ENCODE data around the gene NDUFB10.

The NDUFB10 gene

DNA sequence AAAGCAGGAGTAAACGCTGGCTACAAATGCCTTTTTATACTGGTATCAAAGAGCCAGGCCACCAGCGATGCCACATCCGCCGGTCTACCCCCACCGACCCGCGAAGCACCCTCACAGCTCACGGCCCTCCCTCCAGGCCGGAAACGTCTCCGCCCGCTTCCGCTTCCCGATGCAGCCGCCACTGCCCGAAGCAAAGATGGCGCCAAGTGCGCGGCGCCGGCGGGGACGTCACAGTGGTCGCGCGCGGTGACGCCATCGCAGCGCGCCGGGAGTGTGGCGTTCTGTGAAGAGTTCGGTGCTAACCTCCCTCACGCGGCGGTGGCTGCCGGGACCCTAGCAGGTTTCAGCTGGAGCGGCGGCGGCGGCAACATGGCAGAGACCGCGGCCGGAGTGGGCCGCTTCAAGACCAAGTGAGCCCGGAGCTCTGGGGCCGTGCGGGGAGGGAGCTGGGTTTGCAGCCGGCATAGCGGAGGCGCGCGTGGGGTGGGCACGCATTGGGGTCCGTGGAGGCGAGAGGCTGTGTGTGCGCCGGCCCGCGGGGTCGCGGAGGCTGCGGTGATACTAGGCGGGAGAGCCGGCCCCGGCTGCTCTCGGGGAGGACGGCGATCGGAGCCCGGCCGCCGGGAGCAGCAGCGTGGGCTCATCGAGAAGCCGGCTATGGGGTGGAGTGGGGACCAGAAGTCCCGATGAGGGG lies 12.6 kb downstream of the NDUFB10 start, which contains the start of gene TBL3:
Gene TBL3 (plus strand): TSS at position 258 of the 694 bp plus-strand sequence. CDS start 112 bp downstream, at position 370.
- DNase-seq (ENCODE audit: low read depth in 3 of 3) = peak; percentile 91 to 93 (median 92)

DNA sequence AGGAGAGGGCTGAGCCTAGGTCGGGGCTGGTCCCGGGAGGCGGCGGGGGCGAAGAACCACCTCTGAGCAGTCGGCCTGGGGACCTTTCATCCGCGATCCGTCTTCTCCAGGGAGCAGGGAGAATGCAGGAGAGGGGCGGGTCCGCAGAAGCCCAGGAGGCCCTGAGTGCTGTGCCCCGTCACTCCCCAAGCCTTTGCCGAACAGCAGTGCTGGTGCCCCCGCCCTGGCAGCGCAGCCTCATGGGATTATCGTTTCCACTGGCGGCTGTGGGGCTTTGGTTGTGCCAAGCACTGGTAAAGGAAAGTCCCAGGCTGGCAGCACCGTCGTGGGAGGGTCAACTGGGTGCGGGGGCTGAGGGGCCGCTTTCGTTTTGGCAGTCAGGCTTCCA lies 13.1 kb downstream of the NDUFB10 start:
- no peak for DNase-seq (ENCODE audit: low read depth in 3 of 3)

DNA sequence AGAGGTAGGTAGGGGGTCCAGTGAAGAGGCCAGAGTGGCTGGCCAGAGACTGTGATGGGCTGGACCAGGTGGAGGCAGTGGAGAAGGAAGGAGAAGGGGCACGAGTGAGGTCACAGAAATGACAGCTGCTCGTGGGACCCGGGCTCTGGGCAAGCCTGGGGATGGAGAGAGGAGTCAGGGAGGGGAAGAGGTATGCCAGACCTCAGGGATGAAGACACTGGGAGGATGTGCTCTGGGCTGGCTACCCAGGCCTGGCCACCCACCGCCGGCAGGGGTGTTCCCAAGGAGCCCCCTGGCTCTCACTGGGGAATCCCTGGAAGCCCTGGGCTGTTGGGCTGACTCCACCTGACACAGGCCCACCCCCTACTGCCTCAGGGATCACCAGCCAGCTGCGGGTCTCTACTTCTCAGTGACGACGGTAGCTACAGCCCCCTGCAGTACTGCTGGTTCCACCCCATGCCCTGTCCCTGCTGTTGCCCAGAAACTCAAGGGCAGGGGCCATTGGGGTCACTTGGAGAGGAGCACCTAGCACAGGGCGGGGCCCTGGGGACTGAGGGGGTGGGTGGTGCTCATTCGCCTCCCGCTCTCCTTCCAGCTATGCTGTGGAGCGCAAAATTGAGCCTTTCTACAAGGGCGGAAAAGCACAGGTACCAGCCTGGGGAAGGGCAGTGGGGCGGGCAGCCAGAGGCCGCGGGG lies 14.3 kb downstream of the NDUFB10 start:
- DNase-seq (ENCODE audit: low read depth in 3 of 3) = no peak

DNA sequence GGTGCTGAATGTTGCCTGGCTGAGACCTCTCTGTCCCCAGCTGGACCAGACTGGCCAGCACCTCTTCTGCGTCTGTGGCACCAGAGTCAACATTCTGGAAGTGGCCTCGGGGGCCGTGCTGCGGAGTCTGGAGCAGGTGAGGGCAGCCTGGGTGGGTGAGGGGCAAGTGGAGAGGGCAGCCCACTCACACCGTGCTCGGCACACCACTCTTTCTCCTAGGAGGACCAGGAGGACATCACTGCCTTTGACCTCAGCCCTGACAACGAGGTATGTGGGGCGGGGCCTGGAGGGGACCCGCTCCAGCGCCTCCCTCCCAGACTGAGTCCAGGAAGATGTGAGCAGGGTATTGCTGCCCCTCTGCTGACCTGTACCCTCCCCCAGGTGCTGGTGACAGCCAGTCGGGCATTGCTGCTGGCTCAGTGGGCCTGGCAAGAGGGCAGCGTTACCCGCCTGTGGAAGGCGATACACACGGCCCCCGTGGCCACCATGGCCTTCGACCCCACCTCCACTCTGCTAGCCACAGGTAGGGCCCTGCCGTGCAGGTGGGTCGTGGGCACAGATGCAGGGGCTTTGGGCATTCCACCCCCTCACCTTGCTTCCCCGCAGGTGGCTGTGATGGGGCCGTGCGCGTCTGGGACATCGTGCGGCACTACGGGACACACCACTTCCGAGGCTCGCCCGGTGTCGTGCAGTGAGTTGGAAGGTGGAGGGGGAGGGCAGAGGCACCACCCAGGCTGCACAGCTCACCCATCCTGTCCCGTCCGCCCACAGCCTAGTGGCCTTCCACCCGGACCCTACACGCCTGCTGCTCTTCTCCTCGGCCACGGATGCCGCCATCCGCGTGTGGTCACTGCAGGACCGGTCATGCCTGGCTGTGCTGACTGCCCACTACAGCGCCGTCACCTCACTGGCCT lies 15.1 kb downstream of the NDUFB10 start:
- no peak for DNase-seq (ENCODE audit: low read depth in 3 of 3)

DNA sequence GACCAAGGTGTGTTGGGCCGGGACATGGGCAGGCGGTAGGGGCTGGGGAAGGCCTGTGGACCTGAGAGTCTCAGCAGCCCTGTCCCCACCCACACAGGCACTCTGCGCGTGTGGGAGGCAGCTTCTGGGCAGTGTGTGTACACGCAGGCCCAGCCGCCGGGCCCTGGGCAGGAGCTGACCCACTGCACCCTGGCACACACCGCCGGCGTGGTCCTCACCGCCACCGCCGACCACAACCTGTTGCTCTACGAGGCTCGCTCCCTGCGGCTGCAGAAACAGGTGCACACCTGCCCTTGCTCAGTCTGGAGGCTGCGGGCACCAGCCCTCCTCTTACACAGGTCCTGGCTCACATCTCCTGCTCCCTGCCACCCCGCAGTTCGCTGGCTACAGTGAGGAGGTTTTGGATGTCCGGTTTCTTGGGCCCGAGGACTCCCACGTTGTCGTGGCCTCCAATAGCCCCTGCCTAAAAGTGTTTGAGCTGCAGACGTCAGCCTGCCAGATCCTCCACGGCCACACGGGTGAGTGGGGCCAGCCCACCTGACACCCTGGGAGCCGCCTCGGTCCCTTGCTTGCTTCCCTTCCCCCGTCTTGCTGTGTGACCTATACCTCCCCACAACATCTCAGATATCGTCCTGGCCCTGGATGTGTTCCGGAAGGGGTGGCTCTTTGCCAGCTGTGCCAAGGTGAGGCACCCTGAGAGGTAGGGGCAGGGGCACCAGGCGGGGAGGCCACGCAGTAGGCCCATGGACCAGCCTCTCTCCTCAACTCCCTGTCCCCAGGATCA lies 16.3 kb downstream of the NDUFB10 start:
- no peak for DNase-seq (ENCODE audit: low read depth in 3 of 3)

DNA sequence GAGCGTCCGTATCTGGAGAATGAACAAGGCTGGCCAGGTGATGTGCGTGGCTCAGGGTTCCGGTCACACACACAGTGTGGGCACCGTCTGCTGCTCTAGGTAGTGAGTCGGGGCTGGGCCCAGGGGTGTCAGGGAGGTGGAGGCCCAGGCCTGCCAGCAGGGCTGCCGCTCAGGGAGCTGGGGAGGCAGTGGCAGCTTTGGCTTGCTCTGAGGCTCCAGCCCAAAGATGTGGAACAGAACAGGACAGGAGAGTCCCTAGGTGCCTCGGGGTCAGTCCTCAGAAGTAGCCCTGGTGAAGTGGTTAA lies 16.8 kb downstream of the NDUFB10 start:
- DNase-seq (ENCODE audit: low read depth in 3 of 3) = no peak

DNA sequence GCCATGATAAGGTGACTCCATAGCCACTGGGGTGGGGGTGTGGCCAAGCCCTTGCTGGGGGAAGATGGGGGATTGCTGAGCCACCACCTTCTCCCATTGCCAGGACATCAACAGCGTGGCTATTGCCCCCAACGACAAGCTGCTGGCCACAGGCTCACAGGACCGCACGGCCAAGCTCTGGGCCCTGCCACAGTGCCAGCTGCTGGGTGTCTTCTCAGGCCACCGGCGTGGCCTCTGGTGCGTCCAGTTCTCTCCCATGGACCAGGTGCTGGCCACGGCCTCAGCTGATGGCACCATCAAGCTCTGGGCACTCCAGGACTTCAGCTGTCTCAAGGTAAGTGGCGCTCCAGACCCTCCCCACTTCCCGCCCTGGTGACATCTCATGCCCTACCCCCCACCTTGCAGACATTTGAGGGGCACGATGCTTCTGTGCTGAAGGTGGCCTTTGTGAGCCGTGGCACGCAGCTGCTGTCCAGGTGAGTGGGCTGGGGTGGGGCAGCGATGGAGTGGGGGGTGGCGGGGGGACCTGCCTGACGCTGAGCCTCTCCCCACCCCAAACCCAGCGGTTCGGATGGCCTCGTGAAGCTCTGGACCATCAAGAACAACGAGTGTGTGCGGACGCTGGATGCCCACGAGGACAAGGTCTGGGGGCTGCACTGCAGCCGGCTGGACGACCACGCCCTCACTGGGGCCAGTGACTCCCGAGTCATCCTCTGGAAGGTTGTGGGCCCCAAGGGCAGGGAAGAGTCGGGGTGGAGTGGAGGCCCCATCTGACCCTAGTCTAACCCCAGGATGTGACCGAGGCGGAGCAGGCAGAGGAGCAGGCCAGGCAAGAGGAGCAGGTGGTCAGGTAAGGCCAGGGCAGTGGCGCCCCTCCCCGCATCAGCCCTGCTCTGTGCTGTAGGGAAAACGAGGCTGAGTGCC lies 17.9 kb downstream of the NDUFB10 start:
- no peak for DNase-seq (ENCODE audit: low read depth in 3 of 3)

DNA sequence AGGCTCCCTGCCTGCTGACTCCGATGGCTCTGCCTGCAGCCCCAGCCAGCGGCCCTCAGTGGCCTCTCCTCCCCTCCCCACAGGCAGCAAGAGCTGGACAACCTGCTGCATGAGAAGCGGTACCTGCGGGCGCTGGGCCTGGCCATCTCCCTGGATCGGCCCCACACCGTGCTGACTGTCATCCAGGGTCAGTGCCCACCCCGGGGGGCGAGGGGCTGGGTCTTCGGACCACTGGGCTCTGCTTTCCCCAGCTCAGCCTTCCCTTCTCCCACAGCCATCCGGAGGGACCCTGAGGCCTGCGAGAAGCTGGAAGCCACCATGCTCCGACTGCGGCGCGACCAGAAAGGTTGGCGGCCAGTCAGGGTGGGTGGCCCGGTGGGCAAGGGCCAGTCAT lies 18.5 kb downstream of the NDUFB10 start:
- DNase-seq (ENCODE audit: low read depth in 3 of 3) = no peak

DNA sequence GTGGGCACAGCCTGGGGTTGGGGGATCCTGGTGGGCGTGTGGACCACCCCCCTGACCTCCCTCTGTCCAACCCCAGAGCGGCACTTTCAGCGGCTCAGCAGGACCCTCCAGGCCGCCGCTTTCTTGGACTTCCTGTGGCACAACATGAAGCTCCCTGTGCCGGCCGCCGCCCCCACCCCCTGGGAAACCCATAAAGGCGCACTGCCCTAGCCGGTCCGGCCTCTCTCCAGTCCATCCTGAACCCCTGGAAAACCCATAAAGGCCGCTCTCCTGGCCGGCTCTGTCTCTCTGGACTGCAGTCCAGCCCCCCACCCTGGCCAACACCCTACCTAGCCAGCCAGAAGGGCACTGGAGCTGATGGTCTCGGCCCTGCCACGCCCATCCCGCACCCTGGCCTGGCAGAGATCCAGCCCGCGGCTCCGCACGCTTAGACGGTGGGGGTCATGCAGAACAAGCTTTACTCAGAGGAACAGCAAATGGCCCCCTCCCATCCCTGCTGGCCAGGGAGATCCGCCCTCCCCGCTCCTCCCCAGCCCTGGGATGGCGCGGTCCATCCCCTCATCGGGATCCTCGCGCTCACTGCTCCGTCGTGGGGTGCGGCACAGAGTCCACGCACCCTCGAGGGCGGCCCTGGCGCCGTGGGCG lies 19.3 kb downstream of the NDUFB10 start:
- DNase-seq (ENCODE audit: low read depth in 3 of 3) = no peak

DNA sequence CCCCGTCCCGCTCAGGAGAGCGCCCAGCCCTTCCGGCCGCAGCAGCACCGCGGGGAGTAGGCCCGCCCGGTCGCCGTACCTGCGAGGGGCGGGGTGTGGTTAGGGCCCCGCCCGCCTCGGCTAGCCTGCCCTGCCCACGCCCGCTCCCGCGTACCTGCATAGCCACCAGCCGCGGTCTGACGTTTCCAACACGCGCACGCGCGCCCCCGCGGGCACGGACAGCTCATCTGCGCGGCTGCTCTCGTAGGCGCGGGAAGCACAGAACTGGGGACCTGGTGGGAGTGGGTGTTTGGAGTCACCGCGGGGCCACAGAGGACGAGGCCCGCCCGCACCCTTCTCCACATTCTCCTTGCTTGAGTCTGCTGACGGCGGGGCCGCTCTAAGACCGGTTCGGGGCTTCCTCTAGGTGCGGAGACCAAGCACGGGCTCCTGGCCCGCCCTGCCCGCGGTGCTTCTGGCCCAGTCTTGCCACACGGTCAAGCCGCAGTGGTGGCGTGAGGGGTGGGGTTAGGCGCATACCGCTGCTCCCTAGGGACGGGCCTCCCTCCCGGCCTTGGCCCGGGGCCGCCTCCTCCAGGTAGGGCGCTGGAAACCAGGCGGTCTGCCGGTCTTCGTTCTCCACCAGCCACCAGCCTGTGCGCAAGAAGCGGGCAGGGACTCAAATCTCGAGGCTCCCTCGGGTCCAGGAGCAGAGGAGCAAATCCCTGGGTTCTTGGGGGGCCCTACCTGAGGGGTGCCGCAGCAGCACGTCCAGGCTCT lies 20.1 kb downstream of the NDUFB10 start:
- DNase-seq (ENCODE audit: low read depth in 3 of 3) = no peak

DNA sequence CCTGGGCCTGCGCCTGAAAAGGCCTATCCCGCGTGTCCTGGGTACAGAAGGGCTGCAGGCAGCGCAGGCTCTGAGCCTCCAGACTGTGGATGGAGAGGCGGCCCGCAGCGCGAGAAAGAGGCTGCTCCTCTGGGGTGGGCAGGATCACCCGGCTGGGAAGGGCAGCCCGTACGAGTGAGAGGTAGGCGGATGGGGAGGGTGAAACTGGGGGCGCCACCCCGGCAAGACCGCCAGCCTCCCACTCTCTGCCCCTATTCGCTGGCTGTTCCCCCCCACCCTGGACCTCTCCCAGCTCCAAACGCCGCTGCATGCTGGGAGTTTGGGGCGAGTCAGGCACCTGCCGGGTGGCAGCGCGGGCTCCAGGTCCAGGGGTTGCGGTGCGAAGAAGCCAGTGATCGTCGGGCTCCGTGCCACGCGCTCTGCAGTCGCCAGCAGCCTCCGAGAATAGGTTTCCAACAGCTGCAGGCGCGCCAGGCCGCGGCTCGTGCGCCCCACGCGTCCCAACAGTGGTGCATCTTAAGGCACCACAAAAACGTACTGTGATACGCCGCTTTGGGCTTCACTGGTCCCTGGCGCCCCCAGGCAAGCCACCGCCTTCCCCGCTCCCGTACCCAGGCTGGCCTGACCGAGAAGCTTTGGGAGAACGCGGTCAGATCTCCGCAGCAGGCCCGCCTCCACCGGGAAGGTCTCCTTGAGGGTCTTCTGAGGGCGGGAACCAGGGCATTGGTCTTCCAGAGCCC lies 20.9 kb downstream of the NDUFB10 start:
- DNase-seq (ENCODE audit: low read depth in 3 of 3) = no peak

DNA sequence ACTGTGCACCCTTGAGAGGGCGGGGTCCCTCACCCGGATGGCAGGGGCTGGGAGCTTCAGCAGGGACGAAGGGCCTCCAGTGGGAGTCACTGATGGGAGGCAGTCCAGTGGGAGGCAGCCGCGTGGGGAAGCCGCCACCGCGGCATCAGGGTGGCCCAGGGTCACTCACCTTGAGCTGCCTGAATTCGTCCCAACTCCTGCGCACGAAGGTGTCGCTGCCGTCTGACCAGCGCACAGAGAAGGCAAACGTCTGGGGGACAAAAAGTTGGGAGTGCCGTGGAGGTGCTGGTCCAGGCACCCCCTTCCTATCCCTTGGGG lies 21.4 kb downstream of the NDUFB10 start:
- DNase-seq (ENCODE audit: low read depth in 3 of 3) = no peak

DNA sequence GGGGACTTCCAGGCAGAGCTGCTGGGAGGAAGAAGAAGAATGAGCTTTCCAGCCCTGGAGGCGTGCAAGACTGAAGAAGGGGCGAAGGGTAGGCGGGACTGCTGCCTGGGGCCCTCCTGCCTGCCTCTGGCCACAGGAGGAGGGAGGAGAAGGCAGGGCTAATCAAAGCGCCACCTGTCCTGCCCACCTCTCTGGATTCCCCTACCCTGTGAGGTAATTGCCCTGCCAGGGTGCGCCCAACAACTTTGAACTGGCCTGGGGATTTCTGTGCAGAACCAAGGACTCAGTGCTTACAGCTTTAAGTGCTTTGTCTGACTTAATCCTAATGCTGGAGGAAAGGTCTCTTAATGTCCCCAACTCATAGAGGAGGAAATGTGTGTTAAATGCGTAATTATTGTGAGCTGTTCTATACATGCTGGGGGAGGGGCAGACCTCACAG lies 22.1 kb downstream of the NDUFB10 start, which contains the start of gene NOXO1:
Gene NOXO1 (minus strand): TSS at position 72 of the 439 bp plus-strand sequence. CDS start 290 bp downstream, outside the sequence.
- no peak for DNase-seq (ENCODE audit: low read depth in 3 of 3)

DNA sequence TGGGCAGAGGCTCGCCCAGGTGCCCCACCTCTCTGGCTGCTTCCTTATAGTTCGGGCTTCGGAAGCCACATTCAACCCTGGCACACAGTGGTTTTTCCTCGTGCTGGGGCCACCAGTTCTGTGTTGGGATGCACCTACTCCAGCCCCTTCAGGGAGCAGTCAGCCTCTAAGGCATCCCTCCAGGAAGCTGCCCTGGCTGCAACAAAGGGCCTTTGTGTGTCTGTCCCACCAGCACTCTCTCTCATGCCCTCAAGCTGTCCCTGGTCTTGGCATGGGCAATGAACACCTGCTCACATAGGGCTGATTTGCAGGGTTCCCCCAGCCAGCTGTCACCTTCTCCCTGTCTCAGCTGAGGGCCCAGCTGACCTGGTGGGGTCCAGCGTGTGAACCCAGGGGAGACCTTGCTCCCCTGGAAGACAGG lies 22.7 kb downstream of the NDUFB10 start:
- DNase-seq (ENCODE audit: low read depth in 3 of 3) = no peak

DNA sequence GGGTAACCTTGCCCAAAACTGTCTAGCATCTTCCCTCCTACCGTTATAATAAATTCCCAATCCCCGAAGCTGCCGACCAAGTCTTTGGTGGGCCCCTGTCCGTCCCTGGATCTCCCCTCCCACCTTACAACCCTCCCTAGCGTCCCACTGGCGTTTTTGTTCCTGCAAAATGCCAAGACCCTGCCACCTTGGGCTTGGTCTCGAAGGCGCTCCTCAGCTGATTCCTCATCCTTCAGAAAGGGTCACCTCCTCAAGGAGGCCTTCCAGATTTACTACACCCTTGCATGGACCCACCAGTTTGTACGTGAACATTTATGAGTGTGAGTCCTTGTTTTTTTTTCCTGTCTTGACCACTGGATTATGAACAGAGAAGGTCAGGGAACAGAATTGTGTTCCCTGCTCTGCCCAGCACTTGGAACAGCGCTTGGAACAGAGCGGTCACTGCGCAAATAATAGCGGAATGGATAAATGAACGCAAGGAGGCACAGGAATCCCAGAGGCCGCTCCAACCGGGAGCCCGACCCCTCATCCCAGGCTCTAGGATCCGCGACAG lies 23.7 kb downstream of the NDUFB10 start:
- no peak for DNase-seq (ENCODE audit: low read depth in 3 of 3)

DNA sequence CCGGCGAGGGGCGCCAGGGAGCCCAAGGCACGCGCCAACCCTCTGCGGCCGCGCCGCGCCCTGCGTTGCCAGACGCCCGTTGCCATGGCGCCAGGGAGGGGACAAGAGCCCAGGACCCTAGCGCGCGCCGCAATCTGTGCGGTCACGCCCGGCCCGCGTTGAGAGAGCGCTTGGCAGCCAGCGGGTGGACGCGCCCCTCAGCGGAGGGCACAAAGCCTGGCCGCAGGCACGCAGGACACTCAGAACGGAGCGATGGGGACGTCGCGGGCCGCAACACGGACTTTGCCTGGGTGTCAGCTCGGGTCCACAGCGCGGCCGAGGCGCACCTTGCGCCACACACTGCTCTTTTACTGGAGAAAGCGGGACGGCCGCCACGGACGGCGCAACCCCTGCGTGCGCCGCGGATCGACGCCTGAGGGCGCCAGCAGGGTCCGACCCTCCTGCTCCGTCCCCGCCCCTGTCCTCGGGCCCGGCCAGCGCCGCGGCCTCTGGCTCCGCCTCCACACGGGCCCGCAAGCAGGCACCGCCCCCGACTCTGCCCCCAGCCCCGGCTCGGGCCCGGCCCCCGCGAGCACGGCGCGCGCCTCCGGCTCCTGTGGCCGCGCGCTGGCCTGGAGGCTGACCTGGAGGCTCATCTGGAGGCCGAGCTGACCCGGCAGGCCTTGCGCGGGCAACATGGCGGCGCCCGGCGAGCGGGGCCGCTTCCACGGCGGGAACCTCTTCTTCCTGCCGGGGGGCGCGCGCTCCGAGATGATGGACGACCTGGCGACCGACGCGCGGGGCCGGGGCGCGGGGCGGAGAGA lies 24.4 kb downstream of the NDUFB10 start, which contains the start of gene GFER:
Gene GFER (plus strand): TSS at position 650 of the 803 bp plus-strand sequence. CDS start 26 bp downstream, at position 676.
- DNase-seq (ENCODE audit: low read depth in 3 of 3) = peak in 2 of 3 donors; percentile 66 to 67
